GM18511 (cell line): Measurements from ENCODE around the gene ACOT6.
"Not testable (repeated sequence)": the region's sequence is repeated elsewhere in the genome, so short reads cannot be mapped to it uniquely, and the experiment has no call there.

Experiments used
- ATAC-seq: cut with Tn5 transposase; IDR thresholded peaks from one replicate; pipeline ENCODE4 v1.9.1; 2021; ENCODE audit warnings: mild to moderate bottlenecking, moderate library complexity; ENCODE audit not compliant: unreplicated experiment

ACOT6 gene

GRCh38 chr14:73644531-73645247, 32.4 kb downstream of the ACOT6 start, which contains the start of gene DNAL1:
Gene DNAL1 (plus strand): TSS chr14:73644986. CDS start chr14:73645040, 54 bp downstream.
- peak; percentile 99 for ATAC-seq

- no peak for ATAC-seq
Observed at GRCh38 chr14:73645248-73645610, 32.9 kb downstream of the ACOT6 start.

GRCh38 chr14:73651005-73651404, 38.7 kb downstream of the ACOT6 start:
- ATAC-seq: no peak

GRCh38 chr14:73655851-73656250, 43.5 kb downstream of the ACOT6 start:
- no peak for ATAC-seq

- ATAC-seq: not testable (repeated sequence)
Observed at GRCh38 chr14:73659202-73659601, 46.9 kb downstream of the ACOT6 start.

- ATAC-seq: no peak
Observed at GRCh38 chr14:73660511-73660910, 48.2 kb downstream of the ACOT6 start.

- no peak for ATAC-seq
Observed at GRCh38 chr14:73661872-73662271, 49.6 kb downstream of the ACOT6 start.

- ATAC-seq: no peak
Observed at GRCh38 chr14:73662487-73662943, 50.2 kb downstream of the ACOT6 start.

- ATAC-seq: no peak
Observed at GRCh38 chr14:73663548-73664212, 51.4 kb downstream of the ACOT6 start.

GRCh38 chr14:73665130-73665529, 52.8 kb downstream of the ACOT6 start:
- ATAC-seq: no peak

- no peak for ATAC-seq
Observed at GRCh38 chr14:73666583-73666982, 54.3 kb downstream of the ACOT6 start.

- no peak for ATAC-seq
Observed at GRCh38 chr14:73667854-73668253, 55.5 kb downstream of the ACOT6 start.
